ENCODE data around the gene CLCNKB. TPM values are rescaled to one million over a fixed set of nuclear protein-coding genes. Genes with fewer than 3 reads are reported as not detected.

Gene CLCNKB
- total RNA-seq, 1 experiment from 2014 or later = 1.1 TPM

GRCh38 chr1:16093611-16094010, 50.0 kb downstream of the CLCNKB start:
- H4K20me1 ChIP-seq (ENCODE audit: insufficient read depth) = no peaks in the 10 kb centered on the region
- no peaks in the 10 kb centered on the region for H3K27me3 ChIP-seq (ENCODE audit: insufficient read depth, low read depth)
- H3K79me2 ChIP-seq (ENCODE audit: low read depth) = no peaks in the 10 kb centered on the region
- no peak overlapping the region for H2AFZ ChIP-seq
- DNase-seq = no peak
- ChIA-PET CTCF (no interaction called here), POLR2A (ENCODE audit: unreplicated experiment) (no interaction called here)
- no peak overlapping the region for H3K4me3 ChIP-seq
- no TSS peak for BruUV-seq (replicated peaks)
- H3F3A ChIP-seq (ENCODE audit: insufficient read depth, low read depth) = peaks cover 18% of the 10 kb centered on the region
- intact Hi-C loops (cut with micrococcal nuclease; ENCODE audit: unreplicated experiment) = no loop called here
- no peaks in the 10 kb centered on the region for H3K9me2 ChIP-seq (ENCODE audit: insufficient read depth)
- H3K4me1 ChIP-seq (replicated peaks; ENCODE audit: insufficient read depth) = peaks cover 56% of the 10 kb centered on the region
- no peak overlapping the region for H3K27ac ChIP-seq
- no peaks in the 10 kb centered on the region for H3K36me3 ChIP-seq (ENCODE audit: low read depth)
- H3K4me2 ChIP-seq = no peak overlapping the region
- no peak for TF ChIP-seq EZH2 (IDR thresholded peaks at IDR 0.05; ENCODE audit: low read depth)
- TF ChIP-seq, protein P1, sequence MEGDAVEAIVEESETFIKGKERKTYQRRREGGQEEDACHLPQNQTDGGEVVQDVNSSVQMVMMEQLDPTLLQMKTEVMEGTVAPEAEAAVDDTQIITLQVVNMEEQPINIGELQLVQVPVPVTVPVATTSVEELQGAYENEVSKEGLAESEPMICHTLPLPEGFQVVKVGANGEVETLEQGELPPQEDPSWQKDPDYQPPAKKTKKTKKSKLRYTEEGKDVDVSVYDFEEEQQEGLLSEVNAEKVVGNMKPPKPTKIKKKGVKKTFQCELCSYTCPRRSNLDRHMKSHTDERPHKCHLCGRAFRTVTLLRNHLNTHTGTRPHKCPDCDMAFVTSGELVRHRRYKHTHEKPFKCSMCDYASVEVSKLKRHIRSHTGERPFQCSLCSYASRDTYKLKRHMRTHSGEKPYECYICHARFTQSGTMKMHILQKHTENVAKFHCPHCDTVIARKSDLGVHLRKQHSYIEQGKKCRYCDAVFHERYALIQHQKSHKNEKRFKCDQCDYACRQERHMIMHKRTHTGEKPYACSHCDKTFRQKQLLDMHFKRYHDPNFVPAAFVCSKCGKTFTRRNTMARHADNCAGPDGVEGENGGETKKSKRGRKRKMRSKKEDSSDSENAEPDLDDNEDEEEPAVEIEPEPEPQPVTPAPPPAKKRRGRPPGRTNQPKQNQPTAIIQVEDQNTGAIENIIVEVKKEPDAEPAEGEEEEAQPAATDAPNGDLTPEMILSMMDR (conservative IDR thresholded peaks at IDR 0.05) = no peak
- no peaks in the 10 kb centered on the region for H3K9me3 ChIP-seq (ENCODE audit: insufficient read depth, low read depth)

- Histone ChIP-seq H3K27ac (no peak overlapping the region), H3K4me3 (no peak overlapping the region), H3K27me3 (ENCODE audit: insufficient read depth, low read depth) (no peaks in the 10 kb centered on the region), H3K79me2 (ENCODE audit: low read depth) (no peaks in the 10 kb centered on the region), H3F3A (ENCODE audit: insufficient read depth, low read depth) (peaks cover 9% of the 10 kb centered on the region; the same call in 1 of the 2 replicates), H3K4me1 (replicated peaks; ENCODE audit: insufficient read depth) (peaks cover 48% of the 10 kb centered on the region), H3K9me2 (ENCODE audit: insufficient read depth) (no peaks in the 10 kb centered on the region), H3K36me3 (ENCODE audit: low read depth) (no peaks in the 10 kb centered on the region), H3K4me2 (no peak overlapping the region), H3K9me3 (ENCODE audit: insufficient read depth, low read depth) (no peaks in the 10 kb centered on the region), H2AFZ (no peak overlapping the region), H4K20me1 (ENCODE audit: insufficient read depth) (no peaks in the 10 kb centered on the region)
- POLR2A ChIA-PET (ENCODE audit: unreplicated experiment) = no interaction called here
- no peak for DNase-seq
- intact Hi-C loops (cut with micrococcal nuclease; ENCODE audit: unreplicated experiment) = no loop called here
- CTCF ChIA-PET = no interaction called here
- no peak for TF ChIP-seq EZH2 (IDR thresholded peaks at IDR 0.05; ENCODE audit: low read depth)
- TF ChIP-seq, protein P1 (conservative IDR thresholded peaks at IDR 0.05) = no peak
- BruUV-seq (replicated peaks) = no TSS peak
Measured at GRCh38 chr1:16094453-16095158, 51.0 kb downstream of the CLCNKB start.

DNA sequence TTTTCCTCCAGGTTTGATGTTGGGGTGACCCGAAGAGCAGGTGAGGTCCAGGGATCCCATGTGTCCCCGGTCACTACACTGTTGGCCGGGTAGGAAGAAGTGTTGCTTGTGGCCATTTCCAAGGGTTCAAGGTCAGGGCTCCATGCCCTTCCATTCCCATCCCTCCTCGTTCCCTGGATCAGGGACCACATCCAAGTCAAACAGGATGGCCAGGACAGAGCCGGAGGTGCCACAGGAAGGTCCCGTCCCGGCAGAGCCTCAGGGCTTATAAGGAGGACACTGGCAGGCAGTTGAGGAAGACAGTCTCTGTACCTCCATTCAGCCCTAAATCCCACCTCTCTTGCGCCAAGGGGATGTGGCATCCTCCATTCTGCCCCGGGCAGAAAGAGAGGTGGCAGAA, 51.9 kb downstream of the CLCNKB start:
- intact Hi-C loops (cut with micrococcal nuclease; ENCODE audit: unreplicated experiment) = no loop called here
- Histone ChIP-seq H3K4me3 (no peak overlapping the region), H3K27me3 (ENCODE audit: insufficient read depth, low read depth) (no peaks in the 10 kb centered on the region), H3F3A (ENCODE audit: insufficient read depth, low read depth) (peaks cover 9% of the 10 kb centered on the region; the same call in 1 of the 2 replicates), H4K20me1 (ENCODE audit: insufficient read depth) (no peaks in the 10 kb centered on the region), H3K27ac (no peak overlapping the region), H3K79me2 (ENCODE audit: low read depth) (no peaks in the 10 kb centered on the region), H2AFZ (no peak overlapping the region), H3K36me3 (ENCODE audit: low read depth) (no peaks in the 10 kb centered on the region), H3K4me2 (no peak overlapping the region), H3K9me2 (ENCODE audit: insufficient read depth) (no peaks in the 10 kb centered on the region), H3K4me1 (replicated peaks; ENCODE audit: insufficient read depth) (peaks cover 39% of the 10 kb centered on the region), H3K9me3 (ENCODE audit: insufficient read depth, low read depth) (no peaks in the 10 kb centered on the region)
- BruUV-seq (replicated peaks) = no TSS peak
- ChIA-PET CTCF (no interaction called here), POLR2A (ENCODE audit: unreplicated experiment) (no interaction called here)
- TF ChIP-seq, protein P1 (conservative IDR thresholded peaks at IDR 0.05) = no peak
- no peak for TF ChIP-seq EZH2 (IDR thresholded peaks at IDR 0.05; ENCODE audit: low read depth)
- DNase-seq = no peak

All from PC-9 (cell line).